GM23338 (cell line): ENCODE results near the gene CCL20. TPM values are rescaled to one million over a fixed set of nuclear protein-coding genes. Genes with fewer than 3 reads are reported as not detected.

Source experiments
- ATAC-seq: fragments of 200-7000 bp; cut with Tn5 transposase; 3 replicates; pipeline ENCODE4 v1.9.1; 2020
- DNase-seq: peaks from one replicate; pipeline ENCODE4 v3.0.0-alpha.2; 2015; ENCODE audit warnings: low spot score
- H2AFZ ChIP-seq: fragments of 200-600 bp; sonication (generic); 2 replicates; pipeline ENCODE4 v1.8.0; 2016; ENCODE audit warnings: antibody characterized with exemption, mild to moderate bottlenecking, moderate library complexity
- H3F3A ChIP-seq: fragments of 200-600 bp; sonication (generic); replicated peaks from 2 replicates; pipeline ENCODE4 v1.8.0; 2017; ENCODE audit warnings: antibody characterized with exemption, mixed run types, low read depth
- H3K27ac ChIP-seq: fragments of 200-600 bp; sonication (generic); 2 replicates; pipeline ENCODE4 v1.6.1; 2016; ENCODE audit warnings: low read depth
- H3K27me3 ChIP-seq: fragments of 200-600 bp; sonication (generic); 2 replicates; pipeline ENCODE4 v1.8.0; 2016; ENCODE audit warnings: mild to moderate bottlenecking, mixed run types, moderate library complexity; ENCODE audit not compliant: insufficient read depth
- H3K36me3 ChIP-seq: fragments of 200-600 bp; sonication (generic); 2 replicates; pipeline ENCODE4 v1.8.0; 2016; ENCODE audit warnings: mild to moderate bottlenecking; ENCODE audit not compliant: insufficient read depth
- H3K4me1 ChIP-seq: fragments of 200-600 bp; sonication (generic); 2 replicates; pipeline ENCODE4 v1.8.0; 2016; ENCODE audit warnings: mild to moderate bottlenecking, moderate library complexity; ENCODE audit not compliant: insufficient read depth
- H3K4me2 ChIP-seq: fragments of 200-600 bp; sonication (generic); 2 replicates; pipeline ENCODE4 v1.7.1; 2017; ENCODE audit warnings: mixed run types
- H3K4me3 ChIP-seq: fragments of 200-600 bp; sonication (generic); 2 replicates; pipeline ENCODE4 v1.6.1; 2016; ENCODE audit warnings: mixed run types
- H3K79me2 ChIP-seq: fragments of 200-600 bp; sonication (generic); replicated peaks from 2 replicates; pipeline ENCODE4 v1.8.0; 2017; ENCODE audit warnings: mild to moderate bottlenecking; ENCODE audit not compliant: insufficient read depth
- H3K9me2 ChIP-seq: fragments of 200-600 bp; sonication (generic); 2 replicates; pipeline ENCODE4 v1.8.0; 2017; ENCODE audit not compliant: insufficient read depth
- H4K20me1 ChIP-seq: fragments of 200-600 bp; sonication (generic); replicated peaks from 2 replicates; pipeline ENCODE4 v1.8.0; 2017; ENCODE audit warnings: mild to moderate bottlenecking; ENCODE audit not compliant: insufficient read depth
- H3K27ac Mint-ChIP-seq: 2 replicates; pipeline ENCODE4 v1.8.0; 2020; ENCODE audit warnings: inconsistent platforms, mild to moderate bottlenecking, moderate library complexity, mixed read lengths
- H3K27me3 Mint-ChIP-seq: 3 replicates; pipeline ENCODE4 v1.8.0; 2022; ENCODE audit warnings: low read depth, mild to moderate bottlenecking, moderate library complexity, mixed read lengths, inconsistent platforms; ENCODE audit not compliant: insufficient read depth, poor library complexity
- H3K36me3 Mint-ChIP-seq: 3 replicates; pipeline ENCODE4 v1.8.0; 2021; ENCODE audit warnings: low read depth, mild to moderate bottlenecking, inconsistent platforms, moderate library complexity, mixed read lengths
- H3K4me1 Mint-ChIP-seq: 3 replicates; pipeline ENCODE4 v1.8.0; 2020; ENCODE audit warnings: mild to moderate bottlenecking, inconsistent platforms, mixed read lengths
- H3K4me3 Mint-ChIP-seq: 3 replicates; pipeline ENCODE4 v1.8.0; 2021; ENCODE audit warnings: moderate library complexity, mild to moderate bottlenecking, inconsistent platforms, mixed read lengths
- H3K9me3 Mint-ChIP-seq: 3 replicates; pipeline ENCODE4 v1.8.0; 2020; ENCODE audit warnings: moderate library complexity, mild to moderate bottlenecking, inconsistent platforms, mixed read lengths
- CREB1 ChIP-seq: fragments of 250-450 bp; sonication (Bioruptor Pico); IDR thresholded peaks from 2 replicates; pipeline ENCODE4 v1.5.0; 2020; ENCODE audit warnings: low read depth, mild to moderate bottlenecking, moderate library complexity
- CTCF ChIP-seq, 2 experiments: fragments of 200-600 bp in 1 of 2; sonication (generic) in 1 of 2; conservative IDR thresholded peaks; 2 replicates each; pipeline versions ENCODE4 v1.5.1 to v1.6.1; 2016 to 2017; ENCODE audit warnings: antibody characterized with exemption in 2 of 2, low read depth in 2 of 2, mild to moderate bottlenecking in 2 of 2, moderate library complexity in 1 of 2
- ETS1 ChIP-seq: IDR thresholded peaks from 2 replicates; pipeline ENCODE4 v1.6.1; 2016; ENCODE audit warnings: antibody characterized with exemption
- JUNB ChIP-seq: IDR thresholded peaks from one replicate; pipeline ENCODE4 v1.6.1; 2016; ENCODE audit warnings: antibody characterized with exemption; ENCODE audit not compliant: unreplicated experiment
- NANOG ChIP-seq: IDR thresholded peaks from 2 replicates; pipeline ENCODE4 v1.6.1; 2016; ENCODE audit warnings: antibody characterized with exemption, borderline replicate concordance
- STAT1 ChIP-seq: IDR thresholded peaks from one replicate; pipeline ENCODE4 v1.6.1; 2016; ENCODE audit warnings: antibody characterized with exemption; ENCODE audit not compliant: unreplicated experiment
- ZNF114 ChIP-seq: fragments of 250-450 bp; sonication (Bioruptor Pico); IDR thresholded peaks from 2 replicates; pipeline ENCODE4 v1.5.0; 2020; ENCODE audit warnings: mild to moderate bottlenecking, moderate library complexity
- polyA plus RNA-seq: library from polyadenylated mRNA; unstranded; fragments of >200 nt; fragmentation: Nextera tagmentation; extraction: Ambion mirVana; gene quantifications from 2 replicates; pipeline ENCODE4 v1.2.1, GENCODE V29; 2016
- total RNA-seq: library from RNA; depleted of rRNA; stranded (reverse); fragments of >200 nt; shearing (Covaris generic); gene quantifications from 2 replicates; pipeline ENCODE4 v1.2.3, GENCODE V29; 2014

The CCL20 gene
- total and polyA plus RNA-seq, 2 experiments from 2014 or later, result not detected

GRCh38 chr2:227774895-227775842 lies 38.5 kb upstream of the CCL20 start:
- peaks cover 17% of the 10 kb centered on the region for H3K4me1 ChIP-seq
- H3K4me3 Mint-ChIP-seq, result no peak overlapping the region
- H3K4me1 Mint-ChIP-seq, result peaks cover 16% of the 10 kb centered on the region
- H3K36me3 ChIP-seq, result no peaks in the 10 kb centered on the region
- H3K9me2 ChIP-seq, result no peaks in the 10 kb centered on the region
- ATAC-seq (no peak), DNase-seq (no peak)
- no peak overlapping the region for H3K27ac Mint-ChIP-seq
- no peak overlapping the region for H3K4me2 ChIP-seq
- no peaks in the 10 kb centered on the region for H3F3A ChIP-seq
- no peaks in the 10 kb centered on the region for H3K79me2 ChIP-seq
- H4K20me1 ChIP-seq, result no peaks in the 10 kb centered on the region
- no peak overlapping the region for H3K27ac ChIP-seq
- no peaks in the 10 kb centered on the region for H3K27me3 ChIP-seq
- H3K36me3 Mint-ChIP-seq, result no peaks in the 10 kb centered on the region
- H2AFZ ChIP-seq, result no peak overlapping the region
- peaks cover 2% of the 10 kb centered on the region; the same call in 2 of the 3 replicates for H3K9me3 Mint-ChIP-seq
- no peak for TF ChIP-seq ETS1
- TF ChIP-seq ZNF114, result no peak
- TF ChIP-seq STAT1, result no peak
- no peak for TF ChIP-seq JUNB
- TF ChIP-seq NANOG, result no peak
- no peak for TF ChIP-seq CTCF (conservative IDR thresholded peaks at IDR 0.05; ENCODE audit: low read depth in 2 of 2)
- H3K4me3 ChIP-seq, result no peak overlapping the region
- H3K27me3 Mint-ChIP-seq, result peaks cover 4% of the 10 kb centered on the region

GRCh38 chr2:227780981-227781615 lies 32.5 kb upstream of the CCL20 start:
- Mint-ChIP-seq H3K9me3 (no peaks in the 10 kb centered on the region), H3K27me3 (peaks cover 2% of the 10 kb centered on the region), H3K27ac (no peak overlapping the region), H3K4me1 (no peaks in the 10 kb centered on the region; the same call in 2 of the 3 replicates), H3K36me3 (no peaks in the 10 kb centered on the region; the same call in 2 of the 3 replicates), H3K4me3 (no peak overlapping the region)
- H2AFZ ChIP-seq, result no peak overlapping the region
- no peak overlapping the region for H3K4me3 ChIP-seq
- H3K36me3 ChIP-seq, result no peaks in the 10 kb centered on the region
- H3K79me2 ChIP-seq, result no peaks in the 10 kb centered on the region
- no peaks in the 10 kb centered on the region for H4K20me1 ChIP-seq
- ATAC-seq (no peak), DNase-seq (no peak)
- H3K9me2 ChIP-seq, result no peaks in the 10 kb centered on the region
- no peak overlapping the region for H3K4me2 ChIP-seq
- no peak for TF ChIP-seq CREB1 (CRISPR knock-in tag)
- no peak overlapping the region for H3K27ac ChIP-seq
- H3K4me1 ChIP-seq, result no peaks in the 10 kb centered on the region
- H3K27me3 ChIP-seq, result no peaks in the 10 kb centered on the region
- H3F3A ChIP-seq, result no peaks in the 10 kb centered on the region
